AML-193 (cell line): ENCODE results near the gene RPN1.
"Not testable (repeated sequence)": the region's sequence is repeated elsewhere in the genome, so short reads cannot be mapped to it uniquely, and the experiment has no call there.

Experiments
- DNase-seq, 2 experiments: peaks; one replicate each; lab custom pipeline; 2025; lab: John Stamatoyannopoulos, UW

RPN1 gene

GRCh38 chr3:128650096-128651050 lies at the start of gene RPN1:
Gene RPN1, minus strand, starts transcription at chr3:128650818. Its CDS starts 18 bp downstream, at chr3:128650800.
- DNase-seq = peak; percentile 97 to 98

GRCh38 chr3:128698211-128699047 lies 47.8 kb upstream of the RPN1 start:
- peak; percentile 36 to 55 for DNase-seq

GRCh38 chr3:128697341-128697740 lies 46.7 kb upstream of the RPN1 start:
- DNase-seq = peak; percentile 51 to 58

- DNase-seq = no peak
Measured at GRCh38 chr3:128693696-128694095, 43.1 kb upstream of the RPN1 start.

- no peak for DNase-seq
Measured at GRCh38 chr3:128689060-128689459, 38.4 kb upstream of the RPN1 start.

GRCh38 chr3:128686465-128686864 lies 35.8 kb upstream of the RPN1 start:
- no peak for DNase-seq

- DNase-seq = no peak
Measured at GRCh38 chr3:128684986-128685726, 34.5 kb upstream of the RPN1 start.

GRCh38 chr3:128683957-128684356 lies 33.3 kb upstream of the RPN1 start:
- peak; percentile 50 to 52 for DNase-seq

- DNase-seq = no peak
Measured at GRCh38 chr3:128681369-128681829, 30.8 kb upstream of the RPN1 start.

- peak; percentile 97 to 98 for DNase-seq
Measured at GRCh38 chr3:128680603-128681368, 30.2 kb upstream of the RPN1 start.

- peak; percentile 40 to 41 for DNase-seq
Measured at GRCh38 chr3:128679338-128679737, 28.7 kb upstream of the RPN1 start.

- DNase-seq = not testable (repeated sequence)
Measured at GRCh38 chr3:128675802-128676201, 25.2 kb upstream of the RPN1 start.

- peak in 1 of 2 experiments; percentile 46 for DNase-seq
Measured at GRCh38 chr3:128674161-128674784, 23.7 kb upstream of the RPN1 start.

GRCh38 chr3:128667641-128668040 lies 17.0 kb upstream of the RPN1 start:
- DNase-seq = no peak

GRCh38 chr3:128665362-128666021 lies 14.9 kb upstream of the RPN1 start:
- peak; percentile 48 to 50 for DNase-seq

- DNase-seq = no peak
Measured at GRCh38 chr3:128663151-128663550, 12.5 kb upstream of the RPN1 start.

- DNase-seq = no peak
Measured at GRCh38 chr3:128655531-128655930, 4.9 kb upstream of the RPN1 start.

- DNase-seq = not testable (repeated sequence)
Measured at GRCh38 chr3:128653993-128654805, 3.6 kb upstream of the RPN1 start.

GRCh38 chr3:128653383-128653992 lies 2.9 kb upstream of the RPN1 start:
- DNase-seq = not testable (repeated sequence)
